ENCODE measurements around the gene MUC20. TPM values are rescaled to one million over a fixed set of nuclear protein-coding genes. Genes with fewer than 3 reads are reported as not detected.
A peak's percentile ranks its signal among the peaks of the same experiment; 100 is the strongest.
"Not testable (repeated sequence)": the region's sequence is repeated elsewhere in the genome, so short reads cannot be mapped to it uniquely, and the experiment has no call there.

Gene MUC20
- total and polyA plus RNA-seq, 2 of the 13 experiments (the other 11 are each of a cell fraction or from before 2014, with no cell fraction given): 0.24 to 0.83 TPM

DNA sequence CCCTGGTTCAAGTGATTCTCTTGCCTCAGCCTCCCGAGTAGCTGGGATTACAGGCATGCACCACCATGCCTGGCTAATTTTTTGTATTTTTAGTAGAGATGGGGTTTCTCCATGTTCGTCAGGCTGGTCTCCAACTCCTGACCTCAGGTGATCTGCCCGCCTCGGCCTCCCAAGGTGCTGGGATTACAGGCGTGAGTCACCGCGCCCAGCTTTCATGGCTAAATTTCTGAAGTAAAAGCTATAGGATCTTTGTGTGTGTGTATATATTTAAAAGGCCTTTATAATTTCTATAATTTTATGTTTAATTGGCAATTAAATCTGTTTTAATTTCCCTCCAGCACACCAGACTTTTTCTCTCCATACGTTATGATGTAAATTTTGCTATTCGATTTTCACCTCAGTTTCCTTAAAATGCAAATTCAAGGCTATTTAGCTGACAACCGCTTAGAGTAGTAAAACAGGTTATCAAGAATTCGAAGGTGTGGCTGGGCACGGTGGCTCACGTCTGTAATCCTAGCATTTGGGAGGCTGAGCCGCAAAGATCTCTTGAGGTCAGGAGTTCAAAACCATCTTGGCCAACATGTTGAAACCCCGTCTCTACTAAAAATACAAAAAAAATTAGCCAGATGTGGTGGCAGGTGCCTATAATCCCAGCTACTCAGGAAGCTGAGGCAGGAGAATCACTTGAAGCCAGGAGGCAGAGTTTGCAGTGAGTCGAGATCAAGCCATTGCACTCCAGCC is 1.1 kb upstream of the MUC20 start:
- H3K9ac ChIP-seq (ENCODE audit: insufficient read depth, low read depth, low read length); DNase-seq (ENCODE audit: low spot score); POLR2A ChIA-PET; FAIRE-seq; H3K9me3 ChIP-seq (ENCODE audit: low read length); ATAC-seq; H3K27ac ChIP-seq (ENCODE audit: extremely low read length, insufficient read depth, low read length); H3K79me2 ChIP-seq (ENCODE audit: insufficient read depth, low read length); H4K20me1 ChIP-seq (ENCODE audit: insufficient read depth, low read length); H3K27me3 ChIP-seq (ENCODE audit: control insufficient read depth in 1 of 2, insufficient read depth in 2 of 2, low read length in 2 of 2); BruUV-seq (replicated peaks); in situ Hi-C loops (cut with HindIII; ENCODE audit: extremely low pct_ligation_motif_present, low pct_unique_long_range_greater_than_20kb); H3K36me3 ChIP-seq (replicated peaks in 1 of 2; ENCODE audit: control insufficient read depth in 1 of 2, insufficient read depth in 2 of 2, low read length in 2 of 2); H3K4me2 ChIP-seq (ENCODE audit: low read depth, low read length); H3K4me3 ChIP-seq (replicated peaks in 1 of 3; ENCODE audit: insufficient read depth in 1 of 3, low read depth in 2 of 3, low read length in 3 of 3); H2AFZ ChIP-seq (ENCODE audit: low read length); intact Hi-C loops (cut with micrococcal nuclease; ENCODE audit: unreplicated experiment); CTCF ChIA-PET (ENCODE audit: low intra/inter-chr PET ratio, low total read pairs): not testable (repeated sequence)
- WGBS (ENCODE audit: low lambda C conversion rate): 85% methylated on average over 16 of the region's 16 CpGs
- H3K4me1 ChIP-seq (ENCODE audit: insufficient read depth, low read length): peaks cover 36% of the 10 kb centered on the region

DNA sequence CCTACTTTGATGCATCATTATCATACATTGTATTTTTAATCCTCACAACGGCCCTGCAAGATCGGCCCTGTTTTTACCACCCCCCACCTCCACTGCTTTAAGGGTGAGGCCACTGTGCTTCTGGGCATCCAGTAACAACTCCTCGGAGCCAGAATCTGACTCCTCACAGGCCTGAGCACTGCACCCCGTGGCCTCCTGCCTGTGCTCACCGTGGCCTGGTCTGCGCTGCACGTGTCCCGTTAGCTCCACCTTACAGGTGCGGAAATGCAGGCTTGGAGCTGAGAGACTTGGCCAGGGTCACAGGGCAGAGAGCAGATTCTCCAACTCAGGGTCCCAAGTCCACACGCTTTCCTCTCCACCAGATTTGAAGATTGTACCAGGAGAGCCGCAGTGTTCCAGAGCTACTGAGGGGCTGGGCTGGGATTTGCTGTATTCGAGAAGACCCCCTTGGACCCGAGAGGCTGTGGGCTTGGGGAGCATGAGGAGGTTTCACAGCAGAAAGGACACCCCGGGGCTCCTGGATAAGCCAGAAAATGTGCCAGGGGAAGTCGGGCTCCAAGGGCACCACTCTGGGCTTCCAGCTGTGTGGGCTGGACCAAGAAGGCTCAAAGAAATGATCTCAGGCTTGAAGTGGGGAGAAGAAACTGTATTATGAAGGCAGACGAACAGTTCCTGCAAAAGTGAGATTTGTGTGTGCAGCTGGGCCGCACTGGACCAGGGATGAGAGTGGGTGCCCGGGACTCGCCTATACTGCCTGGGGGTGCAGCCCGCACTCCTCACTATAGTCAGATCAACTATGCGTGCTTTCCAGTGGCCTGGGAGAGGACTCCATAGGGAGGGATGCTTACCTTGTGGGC is 1.6 kb downstream of the MUC20 start:
- CTCF ChIA-PET (ENCODE audit: low intra/inter-chr PET ratio, low total read pairs); POLR2A ChIA-PET; H3K27ac ChIP-seq (ENCODE audit: extremely low read length, insufficient read depth, low read length); BruUV-seq (replicated peaks); intact Hi-C loops (cut with micrococcal nuclease; ENCODE audit: unreplicated experiment); H3K27me3 ChIP-seq (ENCODE audit: control insufficient read depth in 1 of 2, insufficient read depth in 2 of 2, low read length in 2 of 2); DNase-seq (ENCODE audit: low spot score); H2AFZ ChIP-seq (ENCODE audit: low read length); in situ Hi-C loops (cut with HindIII; ENCODE audit: extremely low pct_ligation_motif_present, low pct_unique_long_range_greater_than_20kb); H3K4me3 ChIP-seq (replicated peaks in 1 of 3; ENCODE audit: insufficient read depth in 1 of 3, low read depth in 2 of 3, low read length in 3 of 3); H3K9me3 ChIP-seq (ENCODE audit: low read length); H3K9ac ChIP-seq (ENCODE audit: insufficient read depth, low read depth, low read length); H3K36me3 ChIP-seq (replicated peaks in 1 of 2; ENCODE audit: control insufficient read depth in 1 of 2, insufficient read depth in 2 of 2, low read length in 2 of 2); H3K79me2 ChIP-seq (ENCODE audit: insufficient read depth, low read length); H4K20me1 ChIP-seq (ENCODE audit: insufficient read depth, low read length): not testable (repeated sequence)
- ATAC-seq: peak; percentile 74
- Histone ChIP-seq H3K4me1 (ENCODE audit: insufficient read depth, low read length) (peaks cover 19% of the 10 kb centered on the region), H3K4me2 (ENCODE audit: low read depth, low read length) (peak overlapping the region; percentile 45)
- FAIRE-seq: peak; percentile 71
- WGBS (ENCODE audit: low lambda C conversion rate): 68% methylated on average over 8 of the region's 21 CpGs

GRCh38 chr3:195722996-195723345 is 2.2 kb downstream of the MUC20 start:
- H3K27ac ChIP-seq (ENCODE audit: extremely low read length, insufficient read depth, low read length); H3K79me2 ChIP-seq (ENCODE audit: insufficient read depth, low read length); CTCF ChIA-PET (ENCODE audit: low intra/inter-chr PET ratio, low total read pairs); H3K4me2 ChIP-seq (ENCODE audit: low read depth, low read length); H4K20me1 ChIP-seq (ENCODE audit: insufficient read depth, low read length); intact Hi-C loops (cut with micrococcal nuclease; ENCODE audit: unreplicated experiment); H2AFZ ChIP-seq (ENCODE audit: low read length); H3K9me3 ChIP-seq (ENCODE audit: low read length); H3K4me3 ChIP-seq (replicated peaks in 1 of 3; ENCODE audit: insufficient read depth in 1 of 3, low read depth in 2 of 3, low read length in 3 of 3); POLR2A ChIA-PET; in situ Hi-C loops (cut with HindIII; ENCODE audit: extremely low pct_ligation_motif_present, low pct_unique_long_range_greater_than_20kb); DNase-seq (ENCODE audit: low spot score); FAIRE-seq; H3K36me3 ChIP-seq (replicated peaks in 1 of 2; ENCODE audit: control insufficient read depth in 1 of 2, insufficient read depth in 2 of 2, low read length in 2 of 2); H3K27me3 ChIP-seq (ENCODE audit: control insufficient read depth in 1 of 2, insufficient read depth in 2 of 2, low read length in 2 of 2); H3K9ac ChIP-seq (ENCODE audit: insufficient read depth, low read depth, low read length); BruUV-seq (replicated peaks): not testable (repeated sequence)
- ATAC-seq: peak; percentile 9; the same call in 1 of the 3 replicates
- 48% methylated on average over 3 of the region's 9 CpGs for whole genome bisulfite sequencing (ENCODE audit: low lambda C conversion rate)
- peaks cover 13% of the 10 kb centered on the region for H3K4me1 ChIP-seq (ENCODE audit: insufficient read depth, low read length)

GRCh38 chr3:195724363-195724762 is 3.6 kb downstream of the MUC20 start:
- H3K4me3 ChIP-seq (replicated peaks in 1 of 3; ENCODE audit: insufficient read depth in 1 of 3, low read depth in 2 of 3, low read length in 3 of 3); CTCF ChIA-PET (ENCODE audit: low intra/inter-chr PET ratio, low total read pairs); ATAC-seq; H3K9me3 ChIP-seq (ENCODE audit: low read length); DNase-seq (ENCODE audit: low spot score); BruUV-seq (replicated peaks); H3K27me3 ChIP-seq (ENCODE audit: control insufficient read depth in 1 of 2, insufficient read depth in 2 of 2, low read length in 2 of 2); H3K4me2 ChIP-seq (ENCODE audit: low read depth, low read length); H4K20me1 ChIP-seq (ENCODE audit: insufficient read depth, low read length); H3K27ac ChIP-seq (ENCODE audit: extremely low read length, insufficient read depth, low read length); H3K9ac ChIP-seq (ENCODE audit: insufficient read depth, low read depth, low read length); H3K36me3 ChIP-seq (replicated peaks in 1 of 2; ENCODE audit: control insufficient read depth in 1 of 2, insufficient read depth in 2 of 2, low read length in 2 of 2); H2AFZ ChIP-seq (ENCODE audit: low read length); H3K79me2 ChIP-seq (ENCODE audit: insufficient read depth, low read length); intact Hi-C loops (cut with micrococcal nuclease; ENCODE audit: unreplicated experiment); FAIRE-seq; in situ Hi-C loops (cut with HindIII; ENCODE audit: extremely low pct_ligation_motif_present, low pct_unique_long_range_greater_than_20kb); H3K4me1 ChIP-seq (ENCODE audit: insufficient read depth, low read length); POLR2A ChIA-PET: not testable (repeated sequence)
- WGBS (ENCODE audit: low lambda C conversion rate): no CpG with 5 or more reads among the region's 13 CpGs

Data from HepG2 (cell line).